ENCODE results near the gene CTBP2.

DNA sequence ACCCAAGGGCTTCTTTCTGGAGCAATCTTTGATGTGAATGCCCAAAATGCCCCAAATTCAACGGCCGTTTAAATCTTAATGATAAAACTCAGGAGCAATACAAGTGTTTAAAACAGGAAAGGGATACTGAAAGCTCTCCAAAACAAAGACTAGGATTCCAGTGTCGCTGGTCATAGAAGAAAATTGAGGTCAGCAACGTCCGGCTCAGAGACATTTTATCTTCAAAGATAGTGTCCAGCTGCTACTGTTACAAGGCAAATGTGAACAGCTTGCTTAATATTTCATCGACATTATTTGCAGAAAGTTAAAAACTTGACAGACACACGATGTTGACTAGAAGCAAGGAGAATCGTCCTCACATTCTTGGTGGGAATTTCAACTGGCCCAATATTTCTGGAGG is 15.4 kb upstream of the CTBP2 start:
- TF ChIP-seq, protein P1, sequence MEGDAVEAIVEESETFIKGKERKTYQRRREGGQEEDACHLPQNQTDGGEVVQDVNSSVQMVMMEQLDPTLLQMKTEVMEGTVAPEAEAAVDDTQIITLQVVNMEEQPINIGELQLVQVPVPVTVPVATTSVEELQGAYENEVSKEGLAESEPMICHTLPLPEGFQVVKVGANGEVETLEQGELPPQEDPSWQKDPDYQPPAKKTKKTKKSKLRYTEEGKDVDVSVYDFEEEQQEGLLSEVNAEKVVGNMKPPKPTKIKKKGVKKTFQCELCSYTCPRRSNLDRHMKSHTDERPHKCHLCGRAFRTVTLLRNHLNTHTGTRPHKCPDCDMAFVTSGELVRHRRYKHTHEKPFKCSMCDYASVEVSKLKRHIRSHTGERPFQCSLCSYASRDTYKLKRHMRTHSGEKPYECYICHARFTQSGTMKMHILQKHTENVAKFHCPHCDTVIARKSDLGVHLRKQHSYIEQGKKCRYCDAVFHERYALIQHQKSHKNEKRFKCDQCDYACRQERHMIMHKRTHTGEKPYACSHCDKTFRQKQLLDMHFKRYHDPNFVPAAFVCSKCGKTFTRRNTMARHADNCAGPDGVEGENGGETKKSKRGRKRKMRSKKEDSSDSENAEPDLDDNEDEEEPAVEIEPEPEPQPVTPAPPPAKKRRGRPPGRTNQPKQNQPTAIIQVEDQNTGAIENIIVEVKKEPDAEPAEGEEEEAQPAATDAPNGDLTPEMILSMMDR (IDR thresholded peaks at IDR 0.05), result no peak
- TF ChIP-seq POLR2A (IDR thresholded peaks at IDR 0.05), result no peak
